Stimulated activated CD8-positive, alpha-beta memory T cell treated with anti-CD3 and anti-CD28 coated beads, Interleukin-4, amount 100 ng/mL, for 1 hour (primary cell): Measurements from ENCODE around the gene BRINP1.

Experiments used
- DNase-seq, 2 donors: peaks; one replicate each; pipeline ENCODE4 v3.0.0-alpha.2; 2020; ENCODE audit warnings: low read depth in 2 of 2, low spot score in 1 of 2

The BRINP1 gene

GRCh38 chr9:119137479-119137878 is 231.8 kb downstream of the BRINP1 start:
- DNase-seq: no peak

DNA sequence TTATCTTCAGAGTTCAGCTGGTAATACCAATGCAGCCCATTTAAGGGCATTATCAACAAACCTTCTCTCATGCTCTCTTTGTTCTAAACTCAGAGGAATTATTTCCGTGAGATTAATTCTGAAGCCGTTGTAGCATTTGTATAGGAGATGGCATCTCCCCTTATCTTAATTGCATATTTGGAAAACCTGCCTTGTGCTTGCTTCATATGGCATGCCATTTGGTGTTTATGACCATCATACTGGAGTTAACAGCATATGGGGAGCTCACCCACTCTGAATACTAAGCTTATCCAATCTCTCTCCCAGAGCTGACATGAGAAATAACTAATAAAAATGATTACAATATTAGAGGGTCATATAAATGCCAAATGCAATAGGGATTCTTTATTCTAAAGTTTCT is 243.2 kb downstream of the BRINP1 start:
- no peak for DNase-seq

DNA sequence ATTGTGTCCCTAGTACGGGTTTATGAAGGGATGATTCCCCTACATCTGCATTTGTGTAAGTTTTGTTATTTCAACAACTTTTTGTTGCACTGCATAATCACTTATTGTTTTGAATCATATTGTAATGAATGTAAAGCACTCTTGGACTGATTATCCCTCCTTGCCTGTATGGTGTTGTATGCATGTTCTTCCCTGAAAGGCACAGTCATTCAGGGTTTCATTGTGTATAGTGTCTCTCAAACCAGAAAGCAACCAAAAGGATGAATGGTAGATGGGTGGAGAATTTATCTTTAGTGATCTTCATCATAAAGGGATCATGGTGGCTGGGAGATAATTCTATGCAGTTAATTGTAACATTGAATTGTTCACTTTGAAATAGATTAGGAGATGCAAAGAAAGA is 247.3 kb downstream of the BRINP1 start:
- no peak for DNase-seq

DNA sequence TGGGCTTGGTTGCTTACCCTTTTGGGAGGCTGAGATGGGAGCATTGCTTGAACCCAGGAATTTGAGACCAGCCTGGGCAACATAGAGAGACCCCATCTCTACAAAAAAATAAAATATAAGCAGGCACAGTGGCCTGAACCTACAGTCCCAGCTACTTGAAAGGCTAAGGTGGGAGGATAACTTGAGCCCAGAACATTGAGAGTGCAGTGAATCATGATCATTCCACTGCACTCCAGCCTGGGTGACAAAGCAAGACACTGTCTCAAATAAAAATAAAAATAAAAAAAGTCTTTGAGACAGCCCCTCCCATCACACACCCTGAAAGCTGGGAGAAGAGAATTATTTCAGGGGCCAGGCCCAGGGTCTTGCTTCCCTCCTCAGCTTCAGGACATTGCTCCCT is 251.8 kb downstream of the BRINP1 start:
- no peak for DNase-seq
